Liver (tissue), 3 donors: ENCODE data around the gene GPR87.

Source experiments
- EGR1 ChIP-seq, 2 donors: IDR thresholded peaks; 2 replicates each; pipeline ENCODE4 v1.6.1; 2016 to 2018; ENCODE audit warnings: antibody characterized with exemption in 2 of 2, low read depth in 2 of 2
- RAD21 ChIP-seq, 2 donors: IDR thresholded peaks; 2 replicates each; pipeline ENCODE4 v1.6.1; 2016; ENCODE audit warnings: antibody characterized with exemption in 2 of 2, mild to moderate bottlenecking in 2 of 2
- RXRA ChIP-seq, 2 donors: IDR thresholded peaks; 2 replicates each; pipeline ENCODE4 v1.6.1; 2017 to 2018; ENCODE audit warnings: antibody characterized with exemption in 2 of 2, mild to moderate bottlenecking in 1 of 2
- SP1 ChIP-seq: IDR thresholded peaks from 2 replicates; pipeline ENCODE4 v1.6.1; 2018; ENCODE audit warnings: antibody characterized with exemption, mild to moderate bottlenecking
- TAF1 ChIP-seq: conservative IDR thresholded peaks from 2 replicates; pipeline ENCODE4 v1.6.1; 2016; ENCODE audit warnings: antibody characterized with exemption, mild to moderate bottlenecking
- YY1 ChIP-seq: IDR thresholded peaks from 2 replicates; pipeline ENCODE4 v1.6.1; 2016; ENCODE audit warnings: antibody characterized with exemption, mild to moderate bottlenecking
- TF ChIP-seq, protein P1 (sequence below): fragments of 150-350 bp; IDR thresholded peaks from 2 replicates; pipeline ENCODE4 v1.5.1; 2017; ENCODE audit warnings: improper control_type of control experiment, low read depth, low read length; ENCODE audit not compliant: missing input control
- donor health status: healthy.
- donor health status: healthy.

DNA sequence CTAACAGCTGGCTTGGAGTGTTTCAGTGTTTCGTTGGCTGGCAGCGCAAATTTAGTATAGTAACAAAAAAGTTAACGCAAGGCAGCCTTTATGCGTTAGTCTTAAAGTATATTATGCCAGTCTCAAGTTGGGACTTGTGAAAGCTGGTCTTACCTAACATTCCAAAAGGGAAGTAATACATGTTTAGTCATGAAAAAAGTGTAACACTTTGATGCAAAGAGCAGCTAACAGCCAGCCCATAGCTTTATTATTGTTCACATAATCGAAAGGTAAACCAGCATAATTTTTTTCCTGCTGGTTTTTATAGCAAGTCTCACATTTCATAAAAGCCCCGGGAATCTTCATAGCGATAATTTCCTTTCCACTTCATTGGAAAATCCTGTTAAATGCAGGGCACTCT, 2.4 kb upstream of the GPR87 start:
- TF ChIP-seq, protein P1, sequence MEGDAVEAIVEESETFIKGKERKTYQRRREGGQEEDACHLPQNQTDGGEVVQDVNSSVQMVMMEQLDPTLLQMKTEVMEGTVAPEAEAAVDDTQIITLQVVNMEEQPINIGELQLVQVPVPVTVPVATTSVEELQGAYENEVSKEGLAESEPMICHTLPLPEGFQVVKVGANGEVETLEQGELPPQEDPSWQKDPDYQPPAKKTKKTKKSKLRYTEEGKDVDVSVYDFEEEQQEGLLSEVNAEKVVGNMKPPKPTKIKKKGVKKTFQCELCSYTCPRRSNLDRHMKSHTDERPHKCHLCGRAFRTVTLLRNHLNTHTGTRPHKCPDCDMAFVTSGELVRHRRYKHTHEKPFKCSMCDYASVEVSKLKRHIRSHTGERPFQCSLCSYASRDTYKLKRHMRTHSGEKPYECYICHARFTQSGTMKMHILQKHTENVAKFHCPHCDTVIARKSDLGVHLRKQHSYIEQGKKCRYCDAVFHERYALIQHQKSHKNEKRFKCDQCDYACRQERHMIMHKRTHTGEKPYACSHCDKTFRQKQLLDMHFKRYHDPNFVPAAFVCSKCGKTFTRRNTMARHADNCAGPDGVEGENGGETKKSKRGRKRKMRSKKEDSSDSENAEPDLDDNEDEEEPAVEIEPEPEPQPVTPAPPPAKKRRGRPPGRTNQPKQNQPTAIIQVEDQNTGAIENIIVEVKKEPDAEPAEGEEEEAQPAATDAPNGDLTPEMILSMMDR: no peak
- TF ChIP-seq YY1 (no peak), RAD21 (IDR thresholded peaks at IDR 0.05) (no peak), EGR1 (IDR thresholded peaks at IDR 0.05; ENCODE audit: low read depth in 2 of 2) (no peak), SP1 (no peak), RXRA (IDR thresholded peaks at IDR 0.05) (no peak), TAF1 (no peak)
